Mesothelial cell of epicardium (in vitro differentiated cells): ENCODE data around the gene CDPF1. TPM values are rescaled to one million over a fixed set of nuclear protein-coding genes. Genes with fewer than 3 reads are reported as not detected.

Experiments
- DNase-seq, 2 experiments: peaks; one replicate each; pipeline ENCODE4 v3.0.0; 2021; ENCODE audit warnings: low spot score in 2 of 2; ENCODE audit not compliant: unreplicated experiment in 2 of 2
- H3K27ac Mint-ChIP-seq: 2 replicates; pipeline ENCODE4 v1.8.0; 2021; ENCODE audit warnings: mixed read lengths
- H3K27me3 Mint-ChIP-seq: 2 replicates; pipeline ENCODE4 v1.8.0; 2021; ENCODE audit warnings: low read depth, mixed read lengths
- H3K36me3 Mint-ChIP-seq: 2 replicates; pipeline ENCODE4 v1.8.0; 2021; ENCODE audit warnings: mixed read lengths
- H3K4me1 Mint-ChIP-seq: 2 replicates; pipeline ENCODE4 v1.8.0; 2021; ENCODE audit warnings: mixed read lengths
- H3K4me3 Mint-ChIP-seq: 2 replicates; pipeline ENCODE4 v1.8.0; 2021; ENCODE audit warnings: mild to moderate bottlenecking, moderate library complexity, mixed read lengths
- H3K9me3 Mint-ChIP-seq: 2 replicates; pipeline ENCODE4 v1.8.0; 2021; ENCODE audit warnings: mixed read lengths
- CTCF ChIP-seq: fragments of 200-600 bp; sonication (generic); IDR thresholded peaks from one replicate; pipeline ENCODE4 v1.5.0; 2021; ENCODE audit warnings: antibody characterized with exemption; ENCODE audit not compliant: unreplicated experiment
- total RNA-seq: library from RNA; stranded (reverse); gene quantifications from 3 replicates; pipeline ENCODE4 v1.2.1, GENCODE V29; 2021

Gene CDPF1
- total RNA-seq, 1 donor from 2014 or later, result 12.8 TPM

GRCh38 chr22:46240073-46240472 lies 10.0 kb downstream of the CDPF1 start:
- H3K9me3 Mint-ChIP-seq, result no peaks in the 10 kb centered on the region
- no peak for DNase-seq
- no peaks in the 10 kb centered on the region for H3K27me3 Mint-ChIP-seq
- no peaks in the 10 kb centered on the region for H3K4me1 Mint-ChIP-seq
- TF ChIP-seq CTCF, result no peak
- H3K36me3 Mint-ChIP-seq, result peaks cover 9% of the 10 kb centered on the region
- H3K4me3 Mint-ChIP-seq, result no peak overlapping the region
- H3K27ac Mint-ChIP-seq, result no peak overlapping the region

GRCh38 chr22:46239261-46240048 lies 10.6 kb downstream of the CDPF1 start:
- no peak for TF ChIP-seq CTCF
- DNase-seq, result no peak
- no peak overlapping the region for H3K4me3 Mint-ChIP-seq
- peaks cover 10% of the 10 kb centered on the region for H3K36me3 Mint-ChIP-seq
- no peak overlapping the region for H3K27ac Mint-ChIP-seq
- H3K4me1 Mint-ChIP-seq, result no peaks in the 10 kb centered on the region
- H3K27me3 Mint-ChIP-seq, result no peaks in the 10 kb centered on the region
- H3K9me3 Mint-ChIP-seq, result no peaks in the 10 kb centered on the region

- H3K27ac Mint-ChIP-seq, result no peak overlapping the region
- H3K4me1 Mint-ChIP-seq, result no peaks in the 10 kb centered on the region
- TF ChIP-seq CTCF, result no peak
- H3K4me3 Mint-ChIP-seq, result no peak overlapping the region
- H3K27me3 Mint-ChIP-seq, result no peaks in the 10 kb centered on the region
- DNase-seq, result no peak
- H3K9me3 Mint-ChIP-seq, result no peaks in the 10 kb centered on the region
- peaks cover 7% of the 10 kb centered on the region for H3K36me3 Mint-ChIP-seq
Measured at GRCh38 chr22:46238541-46238940, 11.6 kb downstream of the CDPF1 start.

- no peak for DNase-seq
- TF ChIP-seq CTCF, result no peak
- no peak overlapping the region for H3K27ac Mint-ChIP-seq
- H3K36me3 Mint-ChIP-seq, result peaks cover 7% of the 10 kb centered on the region
- H3K9me3 Mint-ChIP-seq, result no peaks in the 10 kb centered on the region
- H3K27me3 Mint-ChIP-seq, result no peaks in the 10 kb centered on the region
- no peaks in the 10 kb centered on the region for H3K4me1 Mint-ChIP-seq
- no peak overlapping the region for H3K4me3 Mint-ChIP-seq
Measured at GRCh38 chr22:46237453-46238124, 12.5 kb downstream of the CDPF1 start.

GRCh38 chr22:46234969-46235368 lies 15.1 kb downstream of the CDPF1 start:
- Mint-ChIP-seq H3K27ac (no peak overlapping the region), H3K27me3 (no peaks in the 10 kb centered on the region), H3K4me1 (no peaks in the 10 kb centered on the region), H3K4me3 (no peak overlapping the region), H3K9me3 (no peaks in the 10 kb centered on the region), H3K36me3 (peaks cover 9% of the 10 kb centered on the region)
- no peak for TF ChIP-seq CTCF
- no peak for DNase-seq
